K562 (cell line): ENCODE data around the gene NUP62. TPM values are rescaled to one million over a fixed set of nuclear protein-coding genes. Genes with fewer than 3 reads are reported as not detected.

Experiments
- ATAC-seq: fragments of 200-7000 bp; cut with Tn5 transposase; 3 replicates; pipeline ENCODE4 v1.9.1; 2020; ENCODE audit warnings: moderate library complexity
- BruUV-seq: library from RNA; stranded (reverse); fragments of 400-500 nt; replicated peaks from 2 replicates; lab custom pipeline; 2021; lab: Mats Ljungman, UMichigan
- CTCF ChIA-PET: fragments of 300-600 bp; formaldehyde crosslinking; extraction: SDS; loops from one replicate; lab custom pipeline; 2021; ENCODE audit warnings: low intra/inter-chr PET ratio; lab: Yijun Ruan, JAX
- POLR2A ChIA-PET: fragments of 300-600, 350-650 bp; sonication (Branson Sonifier 250); formaldehyde crosslinking; extraction: SDS; loops from one replicate; lab custom pipeline; 2021; ENCODE audit warnings: antibody characterized with exemption, inconsistent platforms; lab: Yijun Ruan, JAX
- DNase-seq, 4 experiments: peaks; one replicate each; pipeline versions ENCODE4 v3.0.0 to v3.0.0-alpha.2; 2011 to 2018; ENCODE audit warnings: low spot score in 3 of 4, mixed read lengths in 3 of 4; ENCODE audit errors: extremely low read depth in 1 of 4
- FAIRE-seq: peaks from 2 replicates; lab custom pipeline; 2011; peaks lifted over from hg19 to GRCh38; lab: Jason Lieb, UNC
- H2AFZ ChIP-seq: 2 replicates; pipeline ENCODE4 v1.6.0; 2011; ENCODE audit warnings: low read depth, low read length, control low read depth, inconsistent platforms
- H3K27ac ChIP-seq: fragments of 200-600 bp; 3 replicates; pipeline ENCODE4 v1.8.0; 2011; ENCODE audit warnings: low read depth, mild to moderate bottlenecking, control low read depth, inconsistent platforms, low read length, moderate library complexity, mixed read lengths; ENCODE audit errors: extremely low read depth
- H3K27me3 ChIP-seq, 2 experiments: fragments of 300-600 bp in 1 of 2; 2 replicates in 1 of 2; 3 replicates in 1 of 2; pipeline versions ENCODE4 v1.6.0 to v1.8.0; 2011; ENCODE audit warnings: inconsistent platforms in 2 of 2, low read length in 2 of 2, mild to moderate bottlenecking in 1 of 2, mixed read lengths in 1 of 2, moderate library complexity in 1 of 2; ENCODE audit not compliant: control insufficient read depth in 2 of 2, insufficient read depth in 2 of 2
- H3K36me3 ChIP-seq: fragments of 300-600 bp; 3 replicates; pipeline ENCODE4 v1.8.0; 2011; ENCODE audit warnings: mild to moderate bottlenecking, low read length, inconsistent platforms; ENCODE audit not compliant: control insufficient read depth, insufficient read depth
- H3K4me1 ChIP-seq, 2 experiments: fragments of 200-600 bp in 1 of 2; replicated peaks in 1 of 2; 2 replicates in 1 of 2; 3 replicates in 1 of 2; pipeline versions ENCODE4 v1.5.1 to v1.8.0; 2011; ENCODE audit warnings: inconsistent platforms in 2 of 2, low read length in 2 of 2, mild to moderate bottlenecking in 1 of 2, mixed read lengths in 1 of 2, moderate library complexity in 1 of 2; ENCODE audit not compliant: control insufficient read depth in 2 of 2, insufficient read depth in 2 of 2
- H3K4me2 ChIP-seq: 2 replicates; pipeline ENCODE4 v1.6.1; 2011; ENCODE audit warnings: low read length, control low read depth, inconsistent platforms, mixed read lengths; ENCODE audit not compliant: insufficient read depth
- H3K4me3 ChIP-seq: fragments of 200-600 bp; sonication (generic), shearing (Covaris generic); 2 replicates; pipeline ENCODE4 v1.5.1; 2016; ENCODE audit warnings: control low read depth, inconsistent platforms
- H3K79me2 ChIP-seq: fragments of 200-600 bp; 3 replicates; pipeline ENCODE4 v1.8.0; 2011; ENCODE audit warnings: low read length, inconsistent platforms; ENCODE audit not compliant: control insufficient read depth, insufficient read depth
- H3K9ac ChIP-seq, 2 experiments: 2 replicates each; pipeline versions ENCODE4 v1.6.0 to v1.6.1; 2011; ENCODE audit warnings: low read depth in 2 of 2, low read length in 2 of 2, control low read depth in 1 of 2, inconsistent platforms in 1 of 2, mild to moderate bottlenecking in 1 of 2, mixed read lengths in 1 of 2; ENCODE audit not compliant: insufficient read depth in 1 of 2
- H3K9me1 ChIP-seq: one replicate; pipeline ENCODE4 v1.6.0; 2011; ENCODE audit warnings: inconsistent platforms, mild to moderate bottlenecking, low read length, moderate library complexity; ENCODE audit not compliant: control insufficient read depth, insufficient read depth
- H3K9me3 ChIP-seq: replicated peaks from 2 replicates; pipeline ENCODE4 v1.5.1; 2011; ENCODE audit warnings: low read depth, low read length, inconsistent platforms; ENCODE audit not compliant: control insufficient read depth, insufficient read depth
- H4K20me1 ChIP-seq: replicated peaks from 2 replicates; pipeline ENCODE4 v1.6.1; 2011; ENCODE audit warnings: low read length, inconsistent platforms, mixed read lengths; ENCODE audit not compliant: control insufficient read depth, insufficient read depth
- HOXB6 ChIP-seq: fragments of 250-450 bp; sonication (Bioruptor Pico); IDR thresholded peaks from 2 replicates; pipeline ENCODE4 v1.5.1; 2022; ENCODE audit warnings: mild to moderate bottlenecking, borderline replicate concordance
- POLR2AphosphoS5 ChIP-seq: IDR thresholded peaks from 2 replicates; pipeline ENCODE4 v1.6.1; 2011; ENCODE audit warnings: mild to moderate bottlenecking, low read depth, low read length, moderate library complexity; ENCODE audit not compliant: control insufficient read depth, insufficient read depth
- POLR2B ChIP-seq: fragments of 450-650 bp; IDR thresholded peaks from 2 replicates; pipeline ENCODE4 v1.6.1; 2018; ENCODE audit warnings: low read depth; ENCODE audit not compliant: partially characterized antibody
- POLR2G ChIP-seq: fragments of 200-400 bp; formaldehyde crosslinking; IDR thresholded peaks from 2 replicates; pipeline ENCODE4 v1.6.1; 2017; ENCODE audit warnings: low read depth, mild to moderate bottlenecking, antibody characterized with exemption, low read length, moderate library complexity
- RBFOX2 ChIP-seq: fragments of 200-400 bp; formaldehyde crosslinking; IDR thresholded peaks from 2 replicates; pipeline ENCODE4 v1.6.1; 2017; ENCODE audit warnings: low read depth, mild to moderate bottlenecking, low read length, moderate library complexity
- WGBS: fragments of 100-300 bp; shearing (Covaris generic); methylation state at CpG from one replicate; pipeline ENCODE4 v1.1.6; 2016; ENCODE audit warnings: low coverage, mixed read lengths; ENCODE audit not compliant: insufficient coverage; ENCODE audit errors: missing lambda C conversion rate; 5-methylcytosine and 5-hydroxymethylcytosine counted together
- in situ Hi-C: fragments of 300-500 bp; cut with MboI; formaldehyde crosslinking; loops from 4 replicates; pipeline ENCODE4 v1.15.0; 2018; ENCODE audit warnings: inconsistent platforms, mixed read lengths
- intact Hi-C: fragments of 100-400 bp; cut with micrococcal nuclease; formaldehyde crosslinking; loops from 2 replicates; pipeline ENCODE4 v1.14.2; 2022
- polyA plus RNA-seq, 8 experiments: library from polyadenylated mRNA; depleted of rRNA in 4 of 8; stranded (reverse) in 5 of 8; unstranded in 3 of 8; fragments of >200 nt; fragmentation: Nextera tagmentation in 2 of 8; fragmentation: Illumina TruSeq in 1 of 8; extraction: Ambion mirVana in 2 of 8; extraction: Trizol in 1 of 8; gene quantifications; 2 replicates each; pipeline versions ENCODE4 v1.2.1 to v1.2.3, GENCODE V29; 2011 to 2014; ENCODE audit warnings: inconsistent platforms in 1 of 8, missing spikeins in 1 of 8
- total RNA-seq, 7 experiments: library from RNA; depleted of rRNA in 6 of 7; stranded (reverse); fragments of >200 nt in 6 of 7; fragmentation: Illumina TruSeq in 2 of 7; extraction: Trizol in 2 of 7; gene quantifications; 2 replicates each; pipeline versions ENCODE4 v1.2.1 to v1.2.3, GENCODE V29; 2011 to 2021; ENCODE audit warnings: low replicate concordance in 1 of 7
- TF ChIP-seq, protein P1 (sequence below): fragments of 250-450 bp; sonication (Bioruptor Pico); IDR thresholded peaks from 2 replicates; pipeline ENCODE4 v1.4.0; 2020; ENCODE audit warnings: borderline replicate concordance
- TF ChIP-seq, protein P2 (sequence below): sonication (generic); formaldehyde crosslinking; IDR thresholded peaks from 2 replicates; pipeline ENCODE4 v1.8.1; 2023; ENCODE audit warnings: mild to moderate bottlenecking, missing genetic modification reagents

NUP62 gene
- total and polyA plus RNA-seq, 9 of the 15 experiments (the other 6 are each of a cell fraction or from before 2014, with no cell fraction given), result 16.9 to 109 (median 66.0) TPM

DNA sequence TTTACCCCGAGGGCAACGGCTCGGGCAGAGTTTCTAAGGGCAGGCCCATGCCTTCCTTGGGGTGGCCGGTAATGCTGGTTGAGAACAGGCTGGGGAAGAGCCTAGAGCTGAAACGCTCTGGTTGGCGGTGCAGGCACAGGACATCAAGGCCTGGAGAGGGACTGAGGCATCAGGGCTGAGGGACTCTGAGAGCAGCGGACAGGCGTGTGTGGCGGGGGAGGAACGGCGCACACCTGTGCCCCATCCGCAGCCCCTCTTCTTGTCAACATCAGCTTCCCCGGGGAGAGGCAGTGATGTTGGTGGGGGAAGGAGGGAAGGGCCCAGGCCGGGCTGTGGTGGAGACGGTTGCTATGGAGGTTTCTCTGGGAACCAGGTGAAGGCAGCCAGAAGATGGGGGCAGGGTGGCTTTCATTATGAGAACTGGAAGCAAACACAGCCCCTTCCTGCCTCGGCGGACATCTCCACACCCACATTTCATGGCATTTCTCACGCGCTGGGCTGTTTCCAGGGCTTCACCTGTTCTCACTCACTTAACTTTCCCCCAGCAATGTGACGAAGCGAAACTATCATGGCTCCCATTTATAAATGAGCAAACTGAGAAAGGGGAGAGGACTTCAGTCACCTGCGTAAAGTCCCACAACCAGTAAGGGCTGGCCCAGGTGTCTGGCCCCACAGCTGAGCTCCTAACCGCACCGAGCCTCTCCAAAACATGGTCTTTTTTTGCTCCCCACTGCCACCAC is 8.5 kb downstream of the NUP62 start:
- FAIRE-seq (no peak), DNase-seq (no peak), ATAC-seq (no peak)
- ChIA-PET POLR2A (interaction anchor here (1.5 to 13.2 kb wide), 4 partner anchors 8 to 26 kb away, joined by 4 to 105 read pairs (median 14); partner anchors contain the start of genes ATF5 and NUP62), CTCF (no interaction called here)
- Histone ChIP-seq H3K27ac (no peak overlapping the region), H3K4me1 (peaks cover 15 to 37% of the 10 kb centered on the region in 2 experiments; a peak in 4 of 5 replicates), H3K27me3 (no peaks in the 10 kb centered on the region), H3K4me3 (no peak overlapping the region), H3K4me2 (no peak overlapping the region), H4K20me1 (peaks cover 35% of the 10 kb centered on the region), H3K9me1 (peaks cover 9% of the 10 kb centered on the region), H3K36me3 (peaks cover 92% of the 10 kb centered on the region), H3K9ac (no peak overlapping the region), H3K9me3 (no peaks in the 10 kb centered on the region), H2AFZ (no peak overlapping the region), H3K79me2 (peaks cover 91% of the 10 kb centered on the region)
- BruUV-seq, result no TSS peak
- in situ Hi-C loops, result no loop called here
- intact Hi-C loops, result no loop called here
- TF ChIP-seq POLR2AphosphoS5 (0 out of 2 replicates have a peak, but pooled peaks have one; percentile 14), RBFOX2 (peak; percentile 58), HOXB6 (CRISPR knock-in tag) (no peak), POLR2G (peak; percentile 54; the same call in 1 of the 2 replicates), POLR2B (no peak)
- TF ChIP-seq, protein P1, sequence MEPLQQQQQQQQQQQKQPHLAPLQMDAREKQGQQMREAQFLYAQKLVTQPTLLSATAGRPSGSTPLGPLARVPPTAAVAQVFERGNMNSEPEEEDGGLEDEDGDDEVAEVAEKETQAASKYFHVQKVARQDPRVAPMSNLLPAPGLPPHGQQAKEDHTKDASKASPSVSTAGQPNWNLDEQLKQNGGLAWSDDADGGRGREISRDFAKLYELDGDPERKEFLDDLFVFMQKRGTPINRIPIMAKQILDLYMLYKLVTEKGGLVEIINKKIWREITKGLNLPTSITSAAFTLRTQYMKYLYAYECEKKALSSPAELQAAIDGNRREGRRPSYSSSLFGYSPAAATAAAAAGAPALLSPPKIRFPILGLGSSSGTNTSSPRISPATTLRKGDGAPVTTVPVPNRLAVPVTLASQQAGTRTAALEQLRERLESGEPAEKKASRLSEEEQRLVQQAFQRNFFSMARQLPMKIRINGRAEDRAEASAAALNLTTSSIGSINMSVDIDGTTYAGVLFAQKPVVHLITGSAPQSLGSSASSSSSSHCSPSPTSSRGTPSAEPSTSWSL, result no peak
- TF ChIP-seq, protein P2, sequence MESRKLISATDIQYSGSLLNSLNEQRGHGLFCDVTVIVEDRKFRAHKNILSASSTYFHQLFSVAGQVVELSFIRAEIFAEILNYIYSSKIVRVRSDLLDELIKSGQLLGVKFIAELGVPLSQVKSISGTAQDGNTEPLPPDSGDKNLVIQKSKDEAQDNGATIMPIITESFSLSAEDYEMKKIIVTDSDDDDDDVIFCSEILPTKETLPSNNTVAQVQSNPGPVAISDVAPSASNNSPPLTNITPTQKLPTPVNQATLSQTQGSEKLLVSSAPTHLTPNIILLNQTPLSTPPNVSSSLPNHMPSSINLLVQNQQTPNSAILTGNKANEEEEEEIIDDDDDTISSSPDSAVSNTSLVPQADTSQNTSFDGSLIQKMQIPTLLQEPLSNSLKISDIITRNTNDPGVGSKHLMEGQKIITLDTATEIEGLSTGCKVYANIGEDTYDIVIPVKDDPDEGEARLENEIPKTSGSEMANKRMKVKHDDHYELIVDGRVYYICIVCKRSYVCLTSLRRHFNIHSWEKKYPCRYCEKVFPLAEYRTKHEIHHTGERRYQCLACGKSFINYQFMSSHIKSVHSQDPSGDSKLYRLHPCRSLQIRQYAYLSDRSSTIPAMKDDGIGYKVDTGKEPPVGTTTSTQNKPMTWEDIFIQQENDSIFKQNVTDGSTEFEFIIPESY (CRISPR knock-in tag), result 0 out of 2 replicates have a peak, but pooled peaks have one; percentile 14
- WGBS, result 92% methylated on average over 23 of the region's 24 CpGs
